ENCODE results near the gene DSG1.
"Not testable (repeated sequence)": the region's sequence is repeated elsewhere in the genome, so short reads cannot be mapped to it uniquely, and the experiment has no call there.

DSG1 gene

GRCh38 chr18:31353336-31353735 lies 35.4 kb downstream of the DSG1 start:
- not testable (repeated sequence) for DNase-seq

- DNase-seq = no peak
These were observed 37.0 kb downstream of the DSG1 start for GRCh38 chr18:31354990-31355389.

GRCh38 chr18:31356025-31356424 lies 38.1 kb downstream of the DSG1 start:
- DNase-seq = no peak

GRCh38 chr18:31364190-31364589 lies 46.2 kb downstream of the DSG1 start:
- no peak for DNase-seq

DNA sequence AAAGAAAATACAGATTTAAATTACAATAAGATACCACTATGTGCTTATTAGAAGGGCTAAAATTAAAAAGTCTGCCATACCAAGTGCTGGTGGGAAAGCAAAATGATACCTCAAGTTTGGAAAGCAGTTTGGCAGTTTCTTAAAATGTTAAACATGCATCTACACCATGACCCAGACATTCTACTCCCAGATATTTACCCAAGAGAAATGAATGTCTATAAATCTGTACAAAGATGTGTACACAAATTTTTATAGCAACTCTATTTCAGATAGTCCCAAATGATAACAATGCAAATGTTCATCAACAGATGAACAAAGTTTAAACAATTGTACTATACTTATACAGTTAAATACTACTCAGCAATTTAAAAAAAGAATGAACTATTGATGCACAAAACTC lies 51.5 kb downstream of the DSG1 start:
- DNase-seq = no peak

DNA sequence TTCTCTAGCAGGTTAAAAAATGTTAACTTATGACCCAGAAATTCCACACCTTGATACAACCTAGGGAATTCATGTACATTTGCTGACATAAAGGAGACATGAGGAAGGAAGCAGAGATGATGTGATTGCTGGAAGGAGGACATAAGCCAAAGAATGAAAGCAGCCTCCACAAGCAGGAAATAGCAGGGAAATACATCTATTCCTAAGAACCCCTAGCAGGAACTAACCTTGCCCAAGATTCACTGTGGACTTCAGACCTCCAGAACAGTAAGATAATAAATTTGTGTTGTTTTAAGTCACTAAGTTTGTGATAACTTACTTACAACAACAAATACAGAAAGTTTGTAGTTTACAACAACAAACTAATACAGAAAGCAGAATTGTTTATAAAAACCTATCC lies 54.0 kb downstream of the DSG1 start:
- DNase-seq = no peak

DNA sequence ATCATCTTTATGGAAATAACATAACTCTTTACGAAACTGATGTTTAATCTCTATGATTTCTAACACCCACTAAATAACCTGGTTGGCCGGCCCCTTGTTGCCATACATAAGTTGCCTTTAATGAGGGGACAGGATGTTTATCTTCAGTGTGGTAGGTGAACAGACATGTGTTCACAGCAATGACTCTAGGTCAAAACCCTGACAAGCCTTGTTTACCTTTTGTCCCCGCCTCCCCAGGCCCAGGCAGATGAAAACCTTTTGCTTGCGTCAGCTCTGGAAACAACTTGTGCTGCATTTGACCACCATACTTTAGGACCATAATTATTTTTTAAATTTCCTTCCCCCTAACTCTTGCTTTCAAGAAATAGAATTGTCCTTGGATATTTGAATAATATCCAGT lies 55.7 kb downstream of the DSG1 start:
- no peak for DNase-seq

DNA sequence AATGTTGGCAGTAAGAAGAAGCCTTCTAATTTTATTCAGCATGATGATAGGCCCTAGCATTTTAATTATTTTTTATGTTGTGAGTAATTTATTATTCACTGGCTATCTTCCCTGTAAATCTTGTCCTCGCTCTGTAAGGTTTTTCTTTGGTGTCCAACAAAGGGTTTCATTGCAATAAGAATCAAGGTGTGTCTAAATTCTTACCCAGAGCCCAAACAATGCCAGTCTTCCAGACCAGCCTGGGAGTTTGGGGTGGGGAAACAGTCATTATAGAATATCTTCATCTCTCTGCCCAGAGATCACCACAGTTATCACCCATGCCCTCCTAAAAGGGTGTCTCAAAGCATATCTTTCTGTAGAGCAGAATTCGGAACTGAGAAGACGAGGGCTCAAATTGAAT lies 58.5 kb downstream of the DSG1 start, which contains the start of gene DSG4:
Gene DSG4, plus strand, starts transcription at position 301 of the 400 bp plus-strand sequence. CDS start 135 bp downstream, outside the sequence.
- no peak for DNase-seq

DNA sequence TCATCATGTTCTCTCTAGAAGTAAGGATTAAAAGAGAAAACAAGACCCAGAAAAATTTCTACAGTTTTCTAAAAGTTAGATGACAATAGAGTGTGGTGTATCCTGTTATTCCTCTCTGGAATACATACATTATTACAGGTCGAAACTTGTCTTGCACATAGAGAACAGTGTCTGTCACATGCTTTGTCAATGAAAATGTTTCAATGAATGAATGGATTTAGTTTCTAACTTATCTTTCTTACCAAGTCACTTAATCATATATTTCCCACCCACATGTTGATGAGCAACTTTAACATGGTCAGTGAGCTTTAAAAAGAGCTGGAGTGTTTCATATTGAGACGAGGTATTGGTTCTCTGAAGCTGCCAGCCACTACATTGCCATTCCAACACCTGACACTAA lies 63.0 kb downstream of the DSG1 start:
- no peak for DNase-seq

- no peak for DNase-seq
These were observed 64.1 kb downstream of the DSG1 start for GRCh38 chr18:31382107-31382506.

DNA sequence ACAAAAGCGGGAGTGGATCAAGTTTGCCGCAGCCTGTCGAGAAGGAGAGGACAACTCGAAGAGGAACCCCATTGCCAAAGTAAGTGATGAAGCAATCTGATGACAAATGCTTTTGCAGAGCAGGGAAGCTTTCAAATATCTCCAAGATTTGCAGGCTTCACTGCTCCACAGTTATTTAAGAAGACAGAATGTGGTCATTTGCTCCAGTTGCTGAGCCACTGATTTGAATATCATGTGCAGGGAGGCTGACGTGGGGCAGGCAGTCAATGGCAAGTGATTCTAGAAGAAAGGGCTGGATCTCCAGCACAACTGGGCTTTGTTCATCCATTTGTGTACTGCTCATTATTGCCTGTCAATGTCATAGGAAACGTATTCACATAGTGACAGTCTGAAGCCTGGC lies 68.8 kb downstream of the DSG1 start:
- DNase-seq = no peak

- no peak for DNase-seq
These were observed 75.3 kb downstream of the DSG1 start for GRCh38 chr18:31393286-31393685.

GRCh38 chr18:31396796-31397612 lies 79.0 kb downstream of the DSG1 start:
- no peak for DNase-seq

- no peak for DNase-seq
These were observed 80.2 kb downstream of the DSG1 start for GRCh38 chr18:31398191-31398590.

DNA sequence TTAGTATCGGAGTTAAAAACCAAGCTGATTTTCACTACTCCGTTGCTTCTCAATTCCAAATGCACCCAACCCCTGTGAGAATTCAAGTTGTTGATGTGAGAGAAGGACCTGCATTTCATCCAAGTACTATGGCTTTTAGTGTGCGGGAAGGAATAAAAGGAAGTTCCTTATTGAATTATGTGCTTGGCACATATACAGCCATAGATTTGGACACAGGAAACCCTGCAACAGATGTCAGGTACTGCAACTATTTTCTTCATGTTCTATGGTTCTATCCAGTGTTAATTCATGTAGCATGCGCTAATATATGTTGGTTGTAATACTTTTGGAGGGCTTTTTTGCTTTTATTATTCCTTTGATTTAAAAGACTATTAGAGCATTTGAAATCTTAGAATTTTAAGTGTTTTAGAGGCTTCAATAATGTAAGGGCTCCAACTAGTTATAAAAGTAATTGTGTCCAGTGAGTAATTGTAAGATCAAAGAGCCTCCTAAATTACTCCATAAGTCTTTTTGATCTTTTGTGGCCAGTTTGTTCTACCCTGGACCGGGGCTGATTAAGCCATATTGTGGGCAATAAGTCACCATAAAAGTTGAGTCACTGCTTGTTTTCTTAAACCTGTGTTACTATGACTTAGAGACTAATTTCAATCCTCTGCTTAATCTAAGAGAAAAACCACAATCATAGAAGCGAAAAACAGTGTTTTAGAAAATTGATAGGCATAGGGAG lies 81.5 kb downstream of the DSG1 start:
- DNase-seq = no peak

- DNase-seq = no peak
These were observed 83.4 kb downstream of the DSG1 start for GRCh38 chr18:31401156-31402025.

- no peak for DNase-seq
These were observed 84.0 kb downstream of the DSG1 start for GRCh38 chr18:31402026-31402373.

GRCh38 chr18:31403409-31403808 lies 85.4 kb downstream of the DSG1 start:
- no peak for DNase-seq
